Measurements from ENCODE around the gene EPHA5.
"Not testable (repeated sequence)": the region's sequence is repeated elsewhere in the genome, so short reads cannot be mapped to it uniquely, and the experiment has no call there.

EPHA5 gene

GRCh38 chr4:65370709-65371108, 299.6 kb downstream of the EPHA5 start:
- DNase-seq (ENCODE audit: low read depth, low spot score) = no peak

DNA sequence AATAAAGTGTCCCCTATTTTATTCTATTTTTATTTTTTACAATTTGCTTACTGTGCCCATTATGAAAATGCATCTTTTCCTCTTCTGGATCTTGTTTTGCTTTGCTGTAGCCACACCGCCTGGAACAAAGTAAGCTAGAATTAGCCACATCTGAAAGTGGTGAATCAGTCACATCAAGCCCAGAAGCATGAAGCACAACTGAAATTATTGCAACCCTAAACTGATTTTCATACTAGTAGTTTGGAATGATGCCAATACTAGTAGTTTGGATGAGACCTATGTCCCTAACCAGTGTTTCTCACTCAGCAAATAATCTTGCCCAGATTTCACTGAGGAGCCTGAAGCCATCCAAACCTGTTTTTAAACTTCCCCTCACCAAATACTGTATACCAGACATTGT, 303.0 kb downstream of the EPHA5 start:
- DNase-seq (ENCODE audit: low read depth, low spot score) = no peak

DNA sequence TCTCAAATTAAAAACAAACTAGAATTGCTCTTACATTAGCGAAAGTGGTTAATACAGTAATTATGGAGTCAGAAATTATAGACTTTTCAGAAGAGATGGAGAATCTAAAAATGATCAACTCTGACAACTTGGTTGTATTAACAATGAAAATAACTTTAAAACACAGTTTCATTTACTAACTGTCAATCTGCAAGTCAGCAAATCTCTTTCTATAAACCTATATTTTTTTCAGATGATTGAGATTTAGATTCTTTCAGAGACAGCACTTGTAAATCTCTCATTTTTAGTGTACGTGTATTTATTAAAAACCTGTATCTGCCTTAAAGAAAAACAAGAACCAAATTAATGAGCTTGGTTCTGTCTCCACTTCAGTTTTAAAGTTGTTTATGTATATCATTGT, 311.4 kb downstream of the EPHA5 start:
- DNase-seq (ENCODE audit: low read depth, low spot score) = no peak

DNA sequence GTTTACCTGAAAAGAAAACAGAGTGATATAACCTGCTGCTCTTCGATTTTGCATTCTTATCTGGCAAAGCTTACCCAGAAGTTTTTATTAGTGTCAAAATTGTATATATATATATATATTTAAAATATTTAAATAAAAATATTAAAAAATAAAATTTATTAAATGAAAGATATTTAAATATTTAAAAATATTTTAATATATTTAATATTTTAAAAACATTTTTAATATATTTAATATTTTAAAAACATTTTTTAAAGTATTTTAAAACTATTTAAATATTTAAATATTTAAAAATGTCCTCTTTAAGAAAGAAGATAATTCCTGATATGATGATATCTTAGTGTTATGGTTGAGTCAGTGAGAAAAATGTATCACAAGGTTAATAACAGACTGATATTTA, 317.2 kb downstream of the EPHA5 start:
- DNase-seq (ENCODE audit: low read depth, low spot score) = no peak

DNA sequence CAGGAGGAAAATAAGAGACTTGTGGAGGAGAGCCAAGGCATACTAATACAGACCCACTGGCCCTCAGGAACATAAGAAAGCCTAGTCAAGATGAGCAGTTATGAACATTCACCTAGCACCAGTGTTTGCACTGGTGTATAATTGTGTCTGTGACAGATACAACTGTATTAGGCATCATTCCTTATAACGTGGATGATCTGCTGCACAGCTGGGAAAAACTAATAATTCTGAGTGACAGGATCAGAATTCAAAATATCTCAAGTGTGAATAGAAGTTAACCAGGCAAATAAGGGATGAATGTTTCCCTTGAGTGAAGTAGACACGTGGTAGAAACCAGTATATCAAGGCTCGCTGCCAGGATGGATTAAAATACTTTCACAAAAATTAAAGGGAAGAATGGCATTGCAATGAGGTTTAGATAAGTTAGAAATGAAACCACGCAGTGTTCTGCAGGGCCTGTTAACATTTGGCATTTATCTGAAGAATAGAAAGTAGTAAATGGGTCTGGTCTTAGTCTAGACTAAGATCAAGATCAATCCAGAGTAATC, 325.9 kb downstream of the EPHA5 start:
- no peak for DNase-seq (ENCODE audit: low read depth, low spot score)

DNA sequence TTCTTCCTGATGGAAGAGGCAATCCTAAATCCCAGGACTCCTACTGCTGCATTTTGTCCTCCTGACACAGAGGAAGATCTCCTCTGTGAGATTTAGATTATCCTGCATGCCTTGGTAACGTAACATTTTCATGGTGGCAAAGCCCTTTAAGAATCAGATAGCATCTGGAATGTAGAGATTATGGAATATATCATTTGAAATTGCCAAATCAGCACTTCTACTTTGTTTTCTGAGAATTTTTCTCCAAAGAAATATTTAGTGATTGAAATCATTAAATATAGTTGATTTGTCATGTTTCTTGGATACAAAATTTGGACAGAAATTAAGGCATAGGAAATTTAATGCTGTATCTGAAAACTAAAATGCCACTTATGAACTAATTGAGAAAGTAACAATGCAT, 326.9 kb downstream of the EPHA5 start:
- DNase-seq (ENCODE audit: low read depth, low spot score) = no peak

DNA sequence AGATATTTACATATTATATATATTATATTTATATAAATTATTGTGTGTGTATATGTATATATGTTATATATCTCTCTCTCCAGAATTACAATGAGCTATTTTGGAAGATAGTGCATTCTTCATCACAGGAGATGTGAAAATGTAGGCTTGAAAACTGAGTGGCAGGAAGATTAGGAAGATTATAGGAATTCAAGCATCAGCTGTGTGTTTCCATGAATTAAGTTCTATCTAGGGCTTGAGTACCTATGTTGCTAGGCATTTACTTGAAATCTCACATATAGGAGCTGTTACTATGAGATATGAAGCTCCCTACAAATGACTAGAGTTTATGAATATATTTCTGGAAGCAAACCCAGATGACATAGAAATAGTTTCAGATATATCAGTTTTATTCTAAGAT, 328.7 kb downstream of the EPHA5 start:
- DNase-seq (ENCODE audit: low read depth, low spot score) = no peak

- DNase-seq (ENCODE audit: low read depth, low spot score) = no peak
These were observed 329.7 kb downstream of the EPHA5 start for GRCh38 chr4:65340382-65341109.

GRCh38 chr4:65337371-65337770, 332.9 kb downstream of the EPHA5 start:
- DNase-seq (ENCODE audit: low read depth, low spot score) = no peak

GRCh38 chr4:65336465-65336864, 333.8 kb downstream of the EPHA5 start:
- DNase-seq (ENCODE audit: low read depth, low spot score) = no peak

- no peak for DNase-seq (ENCODE audit: low read depth, low spot score)
These were observed 353.8 kb downstream of the EPHA5 start for GRCh38 chr4:65316534-65316933.

GRCh38 chr4:65311120-65311519, 359.2 kb downstream of the EPHA5 start:
- DNase-seq (ENCODE audit: low read depth, low spot score) = no peak

- no peak for DNase-seq (ENCODE audit: low read depth, low spot score)
These were observed 359.7 kb downstream of the EPHA5 start for GRCh38 chr4:65310586-65310985.

DNA sequence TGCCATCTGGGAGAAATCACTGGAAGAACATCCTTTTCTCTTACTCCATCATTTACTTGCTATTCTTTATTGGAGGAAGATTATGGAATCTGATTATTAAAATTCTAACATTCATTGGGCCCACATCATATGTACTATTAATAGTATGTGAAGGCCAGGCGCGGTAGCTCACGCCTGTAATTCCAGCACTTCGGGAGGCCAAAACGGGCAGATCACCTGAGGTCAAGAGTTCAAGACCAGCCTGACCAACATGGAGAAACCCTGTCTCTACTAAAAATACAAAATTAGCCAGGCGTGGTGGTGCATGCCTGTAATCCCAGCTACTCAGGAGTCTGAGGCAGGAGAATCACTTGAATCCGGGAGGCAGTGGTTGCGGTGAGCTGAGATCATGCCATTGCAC, 361.7 kb downstream of the EPHA5 start:
- DNase-seq (ENCODE audit: low read depth, low spot score) = not testable (repeated sequence)

DNA sequence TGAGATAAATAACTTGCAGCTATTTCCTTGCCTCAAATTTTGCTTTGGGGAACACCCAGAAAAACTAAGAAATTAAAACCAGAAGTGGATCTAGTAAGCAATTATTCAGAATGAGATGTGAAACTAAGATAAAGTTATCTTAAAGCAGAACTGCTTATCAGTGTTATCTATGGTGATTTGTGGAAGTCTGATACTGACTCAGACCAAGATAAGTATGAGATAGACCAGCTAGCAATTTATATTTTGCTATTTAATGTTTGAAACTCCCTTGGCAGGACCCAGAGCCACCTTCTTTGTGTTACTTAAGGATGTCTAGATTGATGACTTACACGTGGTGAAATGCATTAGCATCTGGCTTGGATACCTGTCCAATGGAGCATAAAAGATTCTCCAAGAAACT, 368.1 kb downstream of the EPHA5 start:
- no peak for DNase-seq (ENCODE audit: low read depth, low spot score)

DNA sequence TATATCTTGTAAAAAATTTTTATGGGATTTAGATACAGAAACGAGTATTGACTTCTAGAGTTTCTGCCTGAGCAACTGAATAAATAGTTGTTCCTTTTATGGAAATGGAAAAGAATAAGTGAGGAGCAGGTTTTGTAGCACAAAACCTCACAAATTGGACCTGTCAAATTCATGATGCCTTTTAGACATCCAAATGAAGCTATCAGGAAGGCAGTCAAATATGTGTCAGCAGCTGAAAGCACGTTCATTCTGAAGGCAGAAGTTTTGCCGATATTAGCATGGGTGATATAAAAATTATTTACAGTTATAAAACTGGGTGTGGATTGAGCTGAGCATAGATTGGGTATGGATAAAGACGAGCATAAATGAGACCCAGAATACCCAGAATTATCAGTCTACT, 374.0 kb downstream of the EPHA5 start:
- no peak for DNase-seq (ENCODE audit: low read depth, low spot score)

DNA sequence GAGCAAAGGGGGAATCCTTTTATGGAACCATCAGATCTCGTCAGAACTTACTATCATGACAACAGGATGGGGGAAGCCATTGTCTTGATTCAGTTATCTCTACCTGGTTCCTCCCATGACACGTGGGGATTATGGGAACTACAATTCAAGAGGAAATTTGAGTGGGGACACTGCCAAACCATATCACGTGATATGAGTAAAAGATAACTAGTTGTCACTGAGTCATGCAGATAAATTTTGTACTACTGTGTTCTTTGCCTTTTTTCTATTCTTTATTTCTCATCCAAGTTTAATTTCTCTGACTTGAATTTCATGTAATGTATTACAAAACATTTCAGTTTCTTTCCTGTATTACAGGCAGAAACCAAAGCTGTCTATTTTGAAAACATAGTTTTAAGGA, 383.2 kb downstream of the EPHA5 start:
- no peak for DNase-seq (ENCODE audit: low read depth, low spot score)

Data from brain pericyte (primary cell).